ENCODE data around the gene RAB44. TPM values are rescaled to one million over a fixed set of nuclear protein-coding genes. Genes with fewer than 3 reads are reported as not detected.

Gene RAB44
- total and polyA plus RNA-seq, 9 of the 15 experiments (the other 6 are each of a cell fraction or from before 2014, with no cell fraction given): not detected

- Histone ChIP-seq H3K4me3 (no peak overlapping the region), H4K20me1 (replicated peaks; ENCODE audit: control insufficient read depth, insufficient read depth, low read length) (no peaks in the 10 kb centered on the region), H3K36me3 (ENCODE audit: control insufficient read depth, insufficient read depth, low read length) (no peaks in the 10 kb centered on the region), H3K9ac (ENCODE audit: insufficient read depth in 1 of 2, low read depth in 2 of 2, low read length in 2 of 2) (no peak overlapping the region), H2AFZ (ENCODE audit: low read depth, low read length) (no peak overlapping the region), H3K27ac (ENCODE audit: extremely low read depth, low read depth, low read length) (no peak overlapping the region), H3K4me2 (ENCODE audit: insufficient read depth, low read length) (no peak overlapping the region), H3K79me2 (ENCODE audit: control insufficient read depth, insufficient read depth, low read length) (no peaks in the 10 kb centered on the region), H3K4me1 (replicated peaks in 1 of 2; ENCODE audit: control insufficient read depth in 2 of 2, insufficient read depth in 2 of 2, low read length in 2 of 2) (peaks cover 7 to 13% of the 10 kb centered on the region in 2 experiments; a peak in 4 of 5 replicates), H3K9me1 (ENCODE audit: control insufficient read depth, insufficient read depth, low read length) (no peaks in the 10 kb centered on the region), H3K9me3 (replicated peaks; ENCODE audit: control insufficient read depth, insufficient read depth, low read depth, low read length) (no peaks in the 10 kb centered on the region), H3K27me3 (ENCODE audit: control insufficient read depth in 2 of 2, insufficient read depth in 2 of 2, low read length in 2 of 2) (peaks cover 43 to 55% of the 10 kb centered on the region in 2 experiments)
- intact Hi-C loops (cut with micrococcal nuclease): no loop called here
- in situ Hi-C loops (cut with MboI): no loop called here
- CTCF ChIA-PET (ENCODE audit: low intra/inter-chr PET ratio): interaction anchor here (0.7 kb wide), 1 partner anchor 498 kb away, joined by 3 read pairs; no protein-coding TSS in a partner anchor
- DNase-seq (ENCODE audit: extremely low read depth in 1 of 4, low spot score in 3 of 4) (no peak), ATAC-seq (no peak), FAIRE-seq (no peak)
- 2% methylated on average over 5 of the region's 5 CpGs for WGBS (ENCODE audit: insufficient coverage, low coverage, missing lambda C conversion rate)
- POLR2A ChIA-PET: interaction anchor here (1.0 kb wide), 1 partner anchor 14 kb away, joined by 3 read pairs; no protein-coding TSS in a partner anchor
- no TSS peak for BruUV-seq (replicated peaks)
- TF ChIP-seq TFE3 (CRISPR knock-in tag; IDR thresholded peaks at IDR 0.05) (peak; percentile 46), THAP12 (CRISPR knock-in tag; IDR thresholded peaks at IDR 0.05) (no peak), ZNF232 (CRISPR knock-in tag; IDR thresholded peaks at IDR 0.05) (no peak), SFPQ (IDR thresholded peaks at IDR 0.05; ENCODE audit: low read depth, low read length) (no peak), HNRNPK (IDR thresholded peaks at IDR 0.05; ENCODE audit: low read depth, low read length, poor library complexity, severe bottlenecking) (no peak), BHLHE40 (IDR thresholded peaks at IDR 0.05; ENCODE audit: low read length) (peak; percentile 28; the same call in 1 of the 2 replicates), ATF3 (IDR thresholded peaks at IDR 0.05) (peak; percentile 78), ATF3 (CRISPR knock-in tag; conservative IDR thresholded peaks at IDR 0.05) (no peak), GATA2 (CRISPR knock-in tag; IDR thresholded peaks at IDR 0.05) (no peak), ZNF274 (IDR thresholded peaks at IDR 0.05; ENCODE audit: borderline replicate concordance, low read depth, low read length) (no peak), JUN (IDR thresholded peaks at IDR 0.05; ENCODE audit: borderline replicate concordance, low read depth, low read length) (peak; percentile 79), JUN (CRISPR knock-in tag; IDR thresholded peaks at IDR 0.05; ENCODE audit: borderline replicate concordance) (no peak), E2F1 (CRISPR knock-in tag; IDR thresholded peaks at IDR 0.05) (no peak), CBX2 (IDR thresholded peaks at IDR 0.05; ENCODE audit: insufficient read depth, low read length, poor library complexity, severe bottlenecking) (no peak)
These were observed 41.2 kb upstream of the RAB44 start for GRCh38 chr6:36656441-36656840.

Data from K562 (cell line).